Ishikawa (cell line): Measurements from ENCODE around the gene TPM1.

ENCODE experiments used
- CEBPB ChIP-seq: IDR thresholded peaks from 2 replicates; pipeline ENCODE4 v1.6.1; 2012
- CREB1 ChIP-seq: IDR thresholded peaks from 2 replicates; pipeline ENCODE4 v1.6.1; 2012; ENCODE audit warnings: low read depth
- EP300 ChIP-seq: IDR thresholded peaks from 2 replicates; pipeline ENCODE4 v1.6.1; 2012; ENCODE audit warnings: borderline replicate concordance
- NFIC ChIP-seq: IDR thresholded peaks from 2 replicates; pipeline ENCODE4 v1.6.1; 2012
- RAD21 ChIP-seq: IDR thresholded peaks from 2 replicates; pipeline ENCODE4 v1.6.1; 2012; ENCODE audit warnings: low read depth
- TAF1 ChIP-seq: IDR thresholded peaks from 2 replicates; pipeline ENCODE4 v1.6.1; 2012; ENCODE audit warnings: low read depth, mild to moderate bottlenecking
- TEAD4 ChIP-seq: IDR thresholded peaks from 2 replicates; pipeline ENCODE4 v1.6.1; 2012
- YY1 ChIP-seq: IDR thresholded peaks from 2 replicates; pipeline ENCODE4 v1.6.1; 2012; ENCODE audit warnings: low read depth
- ZBTB7A ChIP-seq: IDR thresholded peaks from 2 replicates; pipeline ENCODE4 v1.6.1; 2012; ENCODE audit warnings: low read depth
- TF ChIP-seq, protein P1 (sequence below): IDR thresholded peaks from 2 replicates; pipeline ENCODE4 v1.6.1; 2012; ENCODE audit warnings: low read depth, mild to moderate bottlenecking
- TF ChIP-seq, protein P2 (sequence below): IDR thresholded peaks from 2 replicates; pipeline ENCODE4 v1.6.1; 2012
- TF ChIP-seq, protein P3 (sequence below): IDR thresholded peaks from 2 replicates; pipeline ENCODE4 v1.6.1; 2012

DNA sequence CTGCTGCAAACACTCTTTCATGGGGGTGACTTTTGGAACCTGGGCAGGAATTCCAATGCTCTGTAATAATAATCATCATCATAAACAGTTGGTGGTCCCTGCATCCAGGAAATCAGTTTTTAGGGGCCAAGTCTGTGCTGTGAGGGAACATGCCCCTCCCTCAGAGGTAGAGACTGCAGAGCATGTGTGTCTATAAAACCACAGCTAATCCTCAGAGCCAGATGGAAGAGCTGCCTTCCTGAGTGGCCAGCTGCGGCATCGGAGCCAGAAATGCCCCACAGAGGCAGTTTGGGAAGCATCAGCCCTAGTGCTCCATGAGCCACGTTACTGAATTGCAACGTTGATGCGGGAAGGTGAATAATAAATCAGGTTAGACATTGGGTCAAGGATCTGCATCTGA lies 12.9 kb upstream of the TPM1 start:
- TF ChIP-seq CREB1 = no peak
- no peak for TF ChIP-seq TEAD4
- TF ChIP-seq TAF1 = no peak
- TF ChIP-seq YY1 = no peak
- TF ChIP-seq RAD21 = no peak
- TF ChIP-seq, protein P1, sequence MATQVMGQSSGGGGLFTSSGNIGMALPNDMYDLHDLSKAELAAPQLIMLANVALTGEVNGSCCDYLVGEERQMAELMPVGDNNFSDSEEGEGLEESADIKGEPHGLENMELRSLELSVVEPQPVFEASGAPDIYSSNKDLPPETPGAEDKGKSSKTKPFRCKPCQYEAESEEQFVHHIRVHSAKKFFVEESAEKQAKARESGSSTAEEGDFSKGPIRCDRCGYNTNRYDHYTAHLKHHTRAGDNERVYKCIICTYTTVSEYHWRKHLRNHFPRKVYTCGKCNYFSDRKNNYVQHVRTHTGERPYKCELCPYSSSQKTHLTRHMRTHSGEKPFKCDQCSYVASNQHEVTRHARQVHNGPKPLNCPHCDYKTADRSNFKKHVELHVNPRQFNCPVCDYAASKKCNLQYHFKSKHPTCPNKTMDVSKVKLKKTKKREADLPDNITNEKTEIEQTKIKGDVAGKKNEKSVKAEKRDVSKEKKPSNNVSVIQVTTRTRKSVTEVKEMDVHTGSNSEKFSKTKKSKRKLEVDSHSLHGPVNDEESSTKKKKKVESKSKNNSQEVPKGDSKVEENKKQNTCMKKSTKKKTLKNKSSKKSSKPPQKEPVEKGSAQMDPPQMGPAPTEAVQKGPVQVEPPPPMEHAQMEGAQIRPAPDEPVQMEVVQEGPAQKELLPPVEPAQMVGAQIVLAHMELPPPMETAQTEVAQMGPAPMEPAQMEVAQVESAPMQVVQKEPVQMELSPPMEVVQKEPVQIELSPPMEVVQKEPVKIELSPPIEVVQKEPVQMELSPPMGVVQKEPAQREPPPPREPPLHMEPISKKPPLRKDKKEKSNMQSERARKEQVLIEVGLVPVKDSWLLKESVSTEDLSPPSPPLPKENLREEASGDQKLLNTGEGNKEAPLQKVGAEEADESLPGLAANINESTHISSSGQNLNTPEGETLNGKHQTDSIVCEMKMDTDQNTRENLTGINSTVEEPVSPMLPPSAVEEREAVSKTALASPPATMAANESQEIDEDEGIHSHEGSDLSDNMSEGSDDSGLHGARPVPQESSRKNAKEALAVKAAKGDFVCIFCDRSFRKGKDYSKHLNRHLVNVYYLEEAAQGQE = no peak
- TF ChIP-seq, protein P2, sequence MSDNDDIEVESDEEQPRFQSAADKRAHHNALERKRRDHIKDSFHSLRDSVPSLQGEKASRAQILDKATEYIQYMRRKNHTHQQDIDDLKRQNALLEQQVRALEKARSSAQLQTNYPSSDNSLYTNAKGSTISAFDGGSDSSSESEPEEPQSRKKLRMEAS = no peak
- no peak for TF ChIP-seq EP300
- TF ChIP-seq ZBTB7A = no peak
- no peak for TF ChIP-seq NFIC
- TF ChIP-seq, protein P3, sequence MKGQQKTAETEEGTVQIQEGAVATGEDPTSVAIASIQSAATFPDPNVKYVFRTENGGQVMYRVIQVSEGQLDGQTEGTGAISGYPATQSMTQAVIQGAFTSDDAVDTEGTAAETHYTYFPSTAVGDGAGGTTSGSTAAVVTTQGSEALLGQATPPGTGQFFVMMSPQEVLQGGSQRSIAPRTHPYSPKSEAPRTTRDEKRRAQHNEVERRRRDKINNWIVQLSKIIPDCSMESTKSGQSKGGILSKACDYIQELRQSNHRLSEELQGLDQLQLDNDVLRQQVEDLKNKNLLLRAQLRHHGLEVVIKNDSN = no peak
- no peak for TF ChIP-seq CEBPB
